ENCODE data around the gene MYD88. TPM values are rescaled to one million over a fixed set of nuclear protein-coding genes. Genes with fewer than 3 reads are reported as not detected.
"Not testable (repeated sequence)": the region's sequence is repeated elsewhere in the genome, so short reads cannot be mapped to it uniquely, and the experiment has no call there.

MYD88 gene
- total RNA-seq, 1 donor from 2014 or later: 44.6 TPM

- no peak for DNase-seq (ENCODE audit: low spot score)
Measured at GRCh38 chr3:38141952-38142273, 3.5 kb downstream of the MYD88 start.

GRCh38 chr3:38142959-38143358 lies 4.5 kb downstream of the MYD88 start:
- DNase-seq (ENCODE audit: low spot score): no peak

GRCh38 chr3:38143511-38143910 lies 5.0 kb downstream of the MYD88 start:
- DNase-seq (ENCODE audit: low spot score): no peak

- DNase-seq (ENCODE audit: low spot score): no peak
Measured at GRCh38 chr3:38146504-38146903, 8.0 kb downstream of the MYD88 start.

GRCh38 chr3:38147421-38147820 lies 9.0 kb downstream of the MYD88 start:
- no peak for DNase-seq (ENCODE audit: low spot score)

GRCh38 chr3:38148311-38148882 lies 9.9 kb downstream of the MYD88 start:
- DNase-seq (ENCODE audit: low spot score): no peak

- no peak for DNase-seq (ENCODE audit: low spot score)
Measured at GRCh38 chr3:38149708-38150107, 11.2 kb downstream of the MYD88 start.

GRCh38 chr3:38150780-38151528 lies 12.5 kb downstream of the MYD88 start:
- DNase-seq (ENCODE audit: low spot score): no peak

- DNase-seq (ENCODE audit: low spot score): no peak
Measured at GRCh38 chr3:38151667-38152265, 13.3 kb downstream of the MYD88 start.

GRCh38 chr3:38152609-38153008 lies 14.1 kb downstream of the MYD88 start:
- DNase-seq (ENCODE audit: low spot score): no peak

- DNase-seq (ENCODE audit: low spot score): no peak
Measured at GRCh38 chr3:38153221-38153620, 14.8 kb downstream of the MYD88 start.

- no peak for DNase-seq (ENCODE audit: low spot score)
Measured at GRCh38 chr3:38154033-38154494, 15.6 kb downstream of the MYD88 start.

GRCh38 chr3:38154625-38155255 lies 16.3 kb downstream of the MYD88 start:
- DNase-seq (ENCODE audit: low spot score): no peak

GRCh38 chr3:38155825-38156224 lies 17.4 kb downstream of the MYD88 start:
- no peak for DNase-seq (ENCODE audit: low spot score)

GRCh38 chr3:38157117-38157516 lies 18.7 kb downstream of the MYD88 start:
- DNase-seq (ENCODE audit: low spot score): no peak

- no peak for DNase-seq (ENCODE audit: low spot score)
Measured at GRCh38 chr3:38157595-38157994, 19.1 kb downstream of the MYD88 start.

- DNase-seq (ENCODE audit: low spot score): no peak
Measured at GRCh38 chr3:38158472-38158871, 20.0 kb downstream of the MYD88 start.

- DNase-seq (ENCODE audit: low spot score): not testable (repeated sequence)
Measured at GRCh38 chr3:38160704-38161103, 22.2 kb downstream of the MYD88 start.

- no peak for DNase-seq (ENCODE audit: low spot score)
Measured at GRCh38 chr3:38163117-38163840, 24.8 kb downstream of the MYD88 start.

- DNase-seq (ENCODE audit: low spot score): no peak
Measured at GRCh38 chr3:38163841-38164642, 25.6 kb downstream of the MYD88 start.

- no peak for DNase-seq (ENCODE audit: low spot score)
Measured at GRCh38 chr3:38164643-38164951, 26.1 kb downstream of the MYD88 start.

All from ureter (tissue), 1 donor.